HL-60/S4 treated with retinoic acid at 250 ng/mL for 4 days and 3 days (cell line): ENCODE results near the gene PIP5K1C.
"Not testable (repeated sequence)": the region's sequence is repeated elsewhere in the genome, so short reads cannot be mapped to it uniquely, and the experiment has no call there.

ENCODE experiments used
- in situ Hi-C: fragments of 300-500 bp; cut with MboI; formaldehyde crosslinking; loops from 2 replicates; pipeline ENCODE4 v1.7.0; 2022; ENCODE audit warnings: low sequenced_read_pairs

PIP5K1C gene

GRCh38 chr19:3632739-3633558 lies 67.3 kb downstream of the PIP5K1C start:
- in situ Hi-C loops = no loop called here

- in situ Hi-C loops = no loop called here
These were observed 68.2 kb downstream of the PIP5K1C start for GRCh38 chr19:3632098-3632497.

- in situ Hi-C loops = no loop called here
These were observed 69.0 kb downstream of the PIP5K1C start for GRCh38 chr19:3631053-3631861.

DNA sequence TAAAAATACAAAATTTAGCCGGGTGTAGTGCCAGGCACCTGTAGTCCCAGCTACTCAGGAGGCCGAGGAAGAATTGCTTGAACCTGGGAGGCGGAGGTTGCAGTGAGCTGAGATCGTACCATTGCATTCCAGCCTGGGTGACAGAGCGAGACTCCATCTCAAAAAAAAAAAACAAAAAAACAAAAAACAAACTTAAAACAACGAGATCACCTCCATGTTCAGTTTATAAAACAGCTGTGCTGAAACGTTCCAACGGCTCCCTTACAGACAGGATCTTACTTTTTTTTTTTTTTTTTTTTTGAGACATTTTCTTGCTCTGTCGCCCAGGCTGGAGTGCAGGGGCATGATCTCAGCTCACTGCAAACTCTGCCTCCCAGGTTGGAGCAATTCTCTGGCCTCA lies 71.5 kb downstream of the PIP5K1C start:
- in situ Hi-C loops = not testable (repeated sequence)

DNA sequence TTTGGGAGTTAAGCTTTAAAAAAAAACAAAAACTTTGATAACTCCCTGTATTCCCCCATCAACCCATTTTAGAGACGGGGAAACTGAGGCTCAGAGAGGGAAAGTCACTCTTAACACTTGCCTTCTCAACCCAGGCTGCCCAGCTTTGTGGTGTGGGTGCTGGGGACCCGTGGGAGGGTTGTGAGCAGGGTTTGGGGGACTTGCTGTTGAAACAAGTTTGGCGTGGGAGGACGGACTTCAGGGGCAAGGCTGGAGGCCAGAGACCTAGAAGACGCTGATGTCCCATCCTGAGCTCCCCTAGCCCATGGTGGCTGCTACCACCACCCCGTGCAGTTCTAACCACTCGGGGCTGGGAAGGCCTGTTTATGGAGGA lies 72.9 kb downstream of the PIP5K1C start:
- in situ Hi-C loops = no loop called here

- in situ Hi-C loops = no loop called here
These were observed 73.6 kb downstream of the PIP5K1C start, which contains the start of gene CACTIN for GRCh38 chr19:3626473-3627350. TSS of gene CACTIN (minus strand) at chr19:3626790. CDS start at chr19:3626762, 28 bp downstream.

DNA sequence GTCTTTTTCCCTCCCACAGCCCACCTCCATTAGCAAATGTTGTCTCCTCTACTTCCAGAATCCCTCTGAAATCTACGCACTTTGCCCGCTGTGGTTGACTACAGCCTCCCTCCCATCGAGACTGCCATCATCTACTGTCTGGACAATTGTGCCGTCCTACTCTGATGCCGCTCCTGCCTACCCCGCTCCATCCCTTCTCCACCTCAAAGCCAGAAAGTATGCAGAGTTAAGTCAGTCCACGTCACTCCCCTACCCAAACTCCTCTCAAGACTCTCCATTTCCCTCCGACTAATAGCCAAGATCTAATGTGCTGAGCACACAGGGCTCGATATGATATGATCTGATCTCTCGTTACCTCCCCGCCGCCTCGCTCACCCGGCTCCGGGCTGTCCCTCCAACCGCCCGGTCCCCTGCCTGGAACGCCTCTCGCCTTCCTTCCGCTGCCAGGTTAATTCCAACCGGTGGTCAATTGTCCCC lies 74.2 kb downstream of the PIP5K1C start:
- in situ Hi-C loops = no loop called here

GRCh38 chr19:3623716-3624115 lies 76.6 kb downstream of the PIP5K1C start:
- in situ Hi-C loops = no loop called here

DNA sequence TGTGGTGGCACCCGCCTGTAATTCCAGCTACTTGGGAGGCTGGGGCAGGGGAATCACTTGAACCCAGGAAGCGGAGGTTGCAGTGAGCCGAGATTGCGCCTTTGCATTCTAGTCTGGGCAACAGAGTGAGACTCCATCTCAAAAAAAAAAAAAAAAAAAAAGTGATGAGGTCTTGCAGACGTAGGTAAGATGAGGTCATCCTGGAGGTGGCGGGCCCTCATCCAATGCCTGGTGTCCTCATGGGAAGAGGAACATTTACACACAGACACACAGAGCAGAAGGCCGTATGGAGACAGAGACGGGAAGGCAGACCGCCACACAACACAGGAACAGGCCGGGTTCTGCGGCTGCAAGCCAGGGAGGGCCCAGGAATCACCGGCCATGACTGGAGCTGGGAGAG lies 78.0 kb downstream of the PIP5K1C start:
- in situ Hi-C loops = no loop called here

GRCh38 chr19:3621689-3622088 lies 78.6 kb downstream of the PIP5K1C start:
- in situ Hi-C loops = no loop called here

DNA sequence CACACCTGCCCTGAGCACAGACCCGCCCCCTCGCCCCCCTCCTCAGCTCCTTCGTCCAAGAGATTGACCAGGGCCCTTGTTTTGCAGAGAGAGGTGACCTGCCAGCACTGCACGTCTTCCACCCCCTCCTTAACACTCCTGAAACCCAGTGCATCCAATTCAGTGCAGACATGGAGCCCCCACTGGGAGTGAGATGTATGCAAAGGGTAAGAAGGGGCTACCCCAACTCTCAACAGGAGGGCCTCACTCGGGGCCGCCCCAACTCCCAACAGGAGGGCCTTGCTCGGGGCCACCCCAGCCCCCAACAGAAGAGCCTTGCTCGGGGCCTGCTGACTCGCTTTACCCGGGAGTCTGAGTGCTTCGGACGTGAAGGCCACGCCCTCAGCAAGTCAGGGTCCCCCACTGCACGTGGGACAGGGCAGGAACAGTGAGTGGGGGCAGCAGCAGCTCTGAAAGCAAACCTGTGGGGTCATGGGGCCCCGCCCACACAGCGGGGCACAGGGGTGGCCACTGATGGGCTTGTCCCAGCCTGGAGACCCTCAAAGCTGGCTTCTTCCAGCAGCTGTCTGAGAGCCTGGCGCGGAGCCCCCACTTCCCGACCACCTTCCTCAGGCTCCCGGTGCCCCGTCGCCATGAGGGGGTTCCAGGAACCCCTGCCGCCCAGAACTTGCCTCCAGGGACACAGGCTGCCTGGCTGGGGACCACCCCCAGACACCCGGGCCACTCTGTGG lies 79.3 kb downstream of the PIP5K1C start:
- in situ Hi-C loops = no loop called here

GRCh38 chr19:3620145-3620816 lies 80.0 kb downstream of the PIP5K1C start:
- in situ Hi-C loops = no loop called here

- in situ Hi-C loops = no loop called here
These were observed 80.6 kb downstream of the PIP5K1C start for GRCh38 chr19:3619631-3620012.

- in situ Hi-C loops = no loop called here
These were observed 81.2 kb downstream of the PIP5K1C start for GRCh38 chr19:3618811-3619630.

- in situ Hi-C loops = no loop called here
These were observed 82.0 kb downstream of the PIP5K1C start for GRCh38 chr19:3618144-3618810.

DNA sequence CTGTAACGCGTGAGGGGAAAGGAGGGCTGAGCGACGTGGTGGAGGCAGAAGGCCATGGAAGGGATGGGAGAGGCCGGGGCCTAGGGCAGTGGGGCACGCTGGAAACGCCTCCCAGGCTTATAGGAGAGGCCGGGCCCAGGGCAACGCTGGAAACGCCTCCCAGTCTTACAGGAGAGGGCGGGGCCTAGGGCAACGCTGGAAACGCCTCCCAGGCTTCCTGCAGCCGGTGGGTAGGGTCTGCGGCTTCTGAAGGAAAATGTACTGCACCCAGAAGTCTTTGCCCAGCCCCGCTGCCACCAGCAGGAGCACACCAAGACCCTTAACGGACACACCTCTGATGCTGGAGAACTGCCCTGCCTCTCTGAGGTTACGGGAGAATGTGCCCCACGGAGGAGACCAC lies 82.8 kb downstream of the PIP5K1C start:
- in situ Hi-C loops = no loop called here

DNA sequence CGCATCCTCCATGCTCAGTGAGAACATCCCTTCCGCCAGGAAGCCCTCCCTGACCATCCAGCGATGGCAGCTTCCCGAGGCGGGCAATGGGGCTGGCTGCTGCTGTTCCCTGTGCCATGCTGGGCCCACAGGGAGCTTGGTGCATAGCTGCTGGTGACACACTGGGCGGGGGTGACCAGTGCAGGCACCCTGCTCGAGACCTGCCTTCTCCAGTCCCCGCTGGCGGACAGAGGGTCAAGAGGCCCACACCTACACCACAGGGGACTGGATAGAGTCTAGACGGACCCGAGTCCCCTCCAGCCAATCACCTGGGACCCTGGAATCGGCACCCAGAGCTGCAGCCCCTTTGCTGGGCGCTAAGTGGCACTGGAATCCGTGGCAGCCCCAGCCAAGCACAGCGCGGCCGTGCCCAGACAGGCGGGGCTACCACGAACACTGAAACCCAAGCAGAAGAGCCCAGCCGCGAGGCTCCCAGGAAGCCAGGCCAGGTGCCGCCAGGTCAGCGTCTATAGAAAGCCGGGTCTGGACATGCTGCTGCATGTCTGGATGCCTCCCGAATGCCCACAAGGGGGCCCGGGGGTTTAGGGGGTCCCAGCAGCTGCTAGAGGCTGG lies 84.6 kb downstream of the PIP5K1C start:
- in situ Hi-C loops = no loop called here
